Measurements from ENCODE around the gene ATP6V0D1. TPM values are rescaled to one million over a fixed set of nuclear protein-coding genes. Genes with fewer than 3 reads are reported as not detected.

ATP6V0D1 gene
- total RNA-seq, 1 experiment from 2014 or later, result 50.5 TPM

GRCh38 chr16:67428146-67428731 is 52.7 kb downstream of the ATP6V0D1 start:
- no peaks in the 10 kb centered on the region for H3K9me3 Mint-ChIP-seq (ENCODE audit: unreplicated experiment)
- no peaks in the 10 kb centered on the region for H3K36me3 Mint-ChIP-seq (ENCODE audit: insufficient read depth, unreplicated experiment)
- peak; percentile 73 for DNase-seq (ENCODE audit: unreplicated experiment)
- CTCF ChIA-PET, result interaction anchor here (0.5 to 4.8 kb wide), 39 partner anchors 11 to 578 kb away, joined by 3 to 53 read pairs (median 4); partner anchors contain the start of gene ZDHHC1
- BruUV-seq (replicated peaks), result no TSS peak
- POLR2A ChIA-PET, result interaction anchor here (0.5 to 1.7 kb wide), 9 partner anchors 11 to 429 kb away, joined by 3 to 6 read pairs (median 4); partner anchors contain the start of genes ATP6V0D1 and ZDHHC1
- peaks cover 14% of the 10 kb centered on the region for H3K4me1 Mint-ChIP-seq (ENCODE audit: insufficient read depth, unreplicated experiment)
- TF ChIP-seq CTCF (IDR thresholded peaks at IDR 0.05; ENCODE audit: unreplicated experiment), result peak; percentile 81
- H3K27me3 Mint-ChIP-seq (ENCODE audit: insufficient read depth, unreplicated experiment), result peaks cover 12% of the 10 kb centered on the region
- no peak overlapping the region for H3K4me3 Mint-ChIP-seq (ENCODE audit: unreplicated experiment)
- intact Hi-C loops (cut with micrococcal nuclease), result loop anchor here (1.0 kb wide), 2 partner anchors 19 to 37 kb away; no protein-coding TSS in a partner anchor
- H3K27ac Mint-ChIP-seq (ENCODE audit: low read depth, unreplicated experiment), result no peak overlapping the region

DNA sequence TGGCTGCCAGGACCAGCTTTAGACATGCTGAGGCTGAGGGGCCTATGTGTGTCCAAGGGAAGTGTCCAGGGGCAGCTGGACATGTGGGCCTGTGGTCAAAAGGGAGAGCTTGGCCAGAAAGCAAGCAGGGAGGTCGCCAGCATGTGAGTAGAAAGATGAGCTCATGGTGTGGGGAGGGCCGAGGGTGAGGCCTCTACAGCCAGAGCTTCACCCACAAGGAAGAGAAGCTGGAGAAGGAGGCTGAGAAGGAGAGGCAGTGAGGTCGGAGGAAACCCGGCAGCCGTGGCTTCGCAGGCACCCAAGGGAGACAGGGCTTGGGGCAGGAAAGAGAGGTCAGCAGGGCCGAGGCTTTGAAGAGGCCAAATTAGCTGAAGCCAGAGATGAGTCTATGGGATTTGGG is 54.0 kb downstream of the ATP6V0D1 start:
- ChIA-PET CTCF (interaction anchor here (0.5 to 4.8 kb wide), 20 partner anchors 9 to 818 kb away, joined by 3 to 53 read pairs (median 5); partner anchors contain the start of genes TPPP3 and ZDHHC1), POLR2A (interaction anchor here (0.7 to 1.7 kb wide), 2 partner anchors 54 to 219 kb away, joined by 3 to 5 read pairs; partner anchors contain the start of gene ATP6V0D1)
- intact Hi-C loops (cut with micrococcal nuclease), result no loop called here
- Mint-ChIP-seq H3K9me3 (ENCODE audit: unreplicated experiment) (no peaks in the 10 kb centered on the region), H3K27me3 (ENCODE audit: insufficient read depth, unreplicated experiment) (peaks cover 12% of the 10 kb centered on the region), H3K36me3 (ENCODE audit: insufficient read depth, unreplicated experiment) (no peaks in the 10 kb centered on the region), H3K27ac (ENCODE audit: low read depth, unreplicated experiment) (no peak overlapping the region), H3K4me1 (ENCODE audit: insufficient read depth, unreplicated experiment) (peaks cover 14% of the 10 kb centered on the region), H3K4me3 (ENCODE audit: unreplicated experiment) (no peak overlapping the region)
- DNase-seq (ENCODE audit: unreplicated experiment), result no peak
- BruUV-seq (replicated peaks), result no TSS peak
- TF ChIP-seq CTCF (IDR thresholded peaks at IDR 0.05; ENCODE audit: unreplicated experiment), result no peak

- Mint-ChIP-seq H3K9me3 (ENCODE audit: unreplicated experiment) (no peaks in the 10 kb centered on the region), H3K4me3 (ENCODE audit: unreplicated experiment) (no peak overlapping the region), H3K4me1 (ENCODE audit: insufficient read depth, unreplicated experiment) (peaks cover 14% of the 10 kb centered on the region), H3K27ac (ENCODE audit: low read depth, unreplicated experiment) (no peak overlapping the region), H3K27me3 (ENCODE audit: insufficient read depth, unreplicated experiment) (peaks cover 12% of the 10 kb centered on the region), H3K36me3 (ENCODE audit: insufficient read depth, unreplicated experiment) (no peaks in the 10 kb centered on the region)
- no peak for TF ChIP-seq CTCF (IDR thresholded peaks at IDR 0.05; ENCODE audit: unreplicated experiment)
- CTCF ChIA-PET, result interaction anchor here (0.6 to 4.8 kb wide), 9 partner anchors 9 to 325 kb away, joined by 3 to 53 read pairs (median 5); partner anchors contain the start of genes ATP6V0D1 and ZDHHC1
- no peak for DNase-seq (ENCODE audit: unreplicated experiment)
- BruUV-seq (replicated peaks), result no TSS peak
- intact Hi-C loops (cut with micrococcal nuclease), result no loop called here
- POLR2A ChIA-PET, result interaction anchor here (1.0 to 1.7 kb wide), 2 partner anchors 9 to 55 kb away, joined by 3 to 5 read pairs; partner anchors contain the start of genes ATP6V0D1 and ZDHHC1
Measured at GRCh38 chr16:67426022-67426421, 54.9 kb downstream of the ATP6V0D1 start.

- CTCF ChIA-PET, result interaction anchor here (0.6 to 4.8 kb wide), 6 partner anchors 9 to 324 kb away, joined by 3 to 29 read pairs (median 4); partner anchors contain the start of genes ATP6V0D1 and ZDHHC1
Measured at GRCh38 chr16:67425580-67425979, 55.4 kb downstream of the ATP6V0D1 start.

More at GRCh38 chr16:67425580-67425979, 55.4 kb downstream of the ATP6V0D1 start:
- intact Hi-C loops (cut with micrococcal nuclease), result no loop called here
- H3K4me1 Mint-ChIP-seq (ENCODE audit: insufficient read depth, unreplicated experiment), result peaks cover 14% of the 10 kb centered on the region
- no peak for DNase-seq (ENCODE audit: unreplicated experiment)
- no peaks in the 10 kb centered on the region for H3K9me3 Mint-ChIP-seq (ENCODE audit: unreplicated experiment)
- no peaks in the 10 kb centered on the region for H3K36me3 Mint-ChIP-seq (ENCODE audit: insufficient read depth, unreplicated experiment)
- H3K27ac Mint-ChIP-seq (ENCODE audit: low read depth, unreplicated experiment), result no peak overlapping the region
- POLR2A ChIA-PET, result interaction anchor here (1.0 to 1.7 kb wide), 2 partner anchors 9 to 56 kb away, joined by 3 to 5 read pairs; partner anchors contain the start of genes ATP6V0D1 and ZDHHC1
- no peak overlapping the region for H3K4me3 Mint-ChIP-seq (ENCODE audit: unreplicated experiment)
- TF ChIP-seq CTCF (IDR thresholded peaks at IDR 0.05; ENCODE audit: unreplicated experiment), result no peak
- peaks cover 12% of the 10 kb centered on the region for H3K27me3 Mint-ChIP-seq (ENCODE audit: insufficient read depth, unreplicated experiment)
- BruUV-seq (replicated peaks), result no TSS peak
